GM12873 (cell line): ENCODE data around the gene WFDC12.

Source experiments
- TF ChIP-seq, protein P1 (sequence below): IDR thresholded peaks from 2 replicates; pipeline ENCODE4 v1.5.1; 2012; ENCODE audit warnings: low read depth, mild to moderate bottlenecking, moderate library complexity, low read length, control low read depth; ENCODE audit not compliant: insufficient read depth; ENCODE audit errors: missing control alignments

Gene WFDC12

DNA sequence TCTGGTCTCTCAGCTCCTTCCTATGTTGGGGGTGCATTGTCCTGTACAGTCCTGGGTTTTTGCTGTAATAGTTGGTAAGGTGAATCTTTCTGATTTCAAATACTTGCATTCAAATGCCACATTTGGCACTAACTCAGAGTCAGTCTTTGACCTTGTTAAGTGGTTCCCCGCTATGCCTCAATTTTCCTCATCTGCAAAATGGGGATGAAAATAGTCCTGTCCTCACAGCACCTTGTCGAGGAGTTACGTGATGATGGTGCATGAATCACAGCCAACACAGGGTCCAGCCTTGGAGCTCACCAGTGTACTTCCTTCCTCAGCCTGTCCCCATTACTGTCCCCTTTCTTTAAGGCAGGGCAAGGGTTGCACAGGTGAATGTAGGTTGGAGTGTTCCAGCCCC is 10.4 kb downstream of the WFDC12 start:
- TF ChIP-seq, protein P1, sequence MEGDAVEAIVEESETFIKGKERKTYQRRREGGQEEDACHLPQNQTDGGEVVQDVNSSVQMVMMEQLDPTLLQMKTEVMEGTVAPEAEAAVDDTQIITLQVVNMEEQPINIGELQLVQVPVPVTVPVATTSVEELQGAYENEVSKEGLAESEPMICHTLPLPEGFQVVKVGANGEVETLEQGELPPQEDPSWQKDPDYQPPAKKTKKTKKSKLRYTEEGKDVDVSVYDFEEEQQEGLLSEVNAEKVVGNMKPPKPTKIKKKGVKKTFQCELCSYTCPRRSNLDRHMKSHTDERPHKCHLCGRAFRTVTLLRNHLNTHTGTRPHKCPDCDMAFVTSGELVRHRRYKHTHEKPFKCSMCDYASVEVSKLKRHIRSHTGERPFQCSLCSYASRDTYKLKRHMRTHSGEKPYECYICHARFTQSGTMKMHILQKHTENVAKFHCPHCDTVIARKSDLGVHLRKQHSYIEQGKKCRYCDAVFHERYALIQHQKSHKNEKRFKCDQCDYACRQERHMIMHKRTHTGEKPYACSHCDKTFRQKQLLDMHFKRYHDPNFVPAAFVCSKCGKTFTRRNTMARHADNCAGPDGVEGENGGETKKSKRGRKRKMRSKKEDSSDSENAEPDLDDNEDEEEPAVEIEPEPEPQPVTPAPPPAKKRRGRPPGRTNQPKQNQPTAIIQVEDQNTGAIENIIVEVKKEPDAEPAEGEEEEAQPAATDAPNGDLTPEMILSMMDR, result no peak

DNA sequence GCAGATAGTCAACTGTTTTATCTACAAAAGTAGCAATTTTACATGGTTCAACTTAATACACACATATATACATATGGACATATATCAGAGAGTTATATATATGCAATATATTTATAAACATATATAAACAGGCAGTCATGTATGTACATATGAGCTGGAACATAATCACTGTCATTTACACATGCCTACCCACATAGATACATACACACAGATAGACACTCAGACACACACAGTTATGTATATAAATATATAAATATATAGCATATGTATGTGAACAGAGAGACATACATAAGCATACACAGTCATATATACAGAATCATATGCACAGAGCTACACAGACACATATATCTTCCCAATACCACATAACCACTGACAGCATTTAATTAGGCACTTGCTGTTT is 11.5 kb downstream of the WFDC12 start:
- TF ChIP-seq, protein P1, result no peak

DNA sequence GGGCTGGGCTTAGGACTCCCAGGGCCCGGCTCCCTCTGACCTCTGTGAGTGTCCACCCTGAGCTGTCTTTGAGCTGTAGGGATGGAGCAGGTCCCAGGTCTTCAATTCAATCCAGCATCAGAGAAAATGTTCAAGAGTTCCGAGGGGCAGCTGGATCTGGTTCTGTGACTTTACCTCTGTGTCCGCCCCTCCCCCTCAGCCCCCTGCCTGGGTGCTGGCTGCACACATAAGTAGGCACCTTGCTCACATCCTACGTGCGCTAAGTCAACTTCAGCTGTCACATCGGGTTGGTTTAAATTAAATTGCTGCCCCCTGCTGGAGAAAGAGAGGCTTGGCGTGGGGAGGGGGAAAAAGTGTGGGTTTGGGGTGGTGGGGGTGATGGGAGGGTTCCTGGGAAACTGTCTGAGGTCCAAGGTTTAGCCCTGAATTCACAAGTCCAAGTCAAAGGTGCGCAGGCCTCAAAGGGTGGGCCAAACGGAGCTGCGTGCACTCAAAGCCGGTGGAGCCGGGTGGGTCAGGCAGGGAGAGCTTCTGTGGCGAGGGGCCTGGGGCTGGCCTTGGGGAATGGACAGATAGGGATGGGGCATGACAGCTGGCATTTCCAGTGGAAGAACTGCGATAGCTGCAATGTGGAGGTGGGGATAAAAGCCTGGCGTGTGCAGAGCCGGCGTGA is 12.3 kb downstream of the WFDC12 start:
- TF ChIP-seq, protein P1, result peak; percentile 56

DNA sequence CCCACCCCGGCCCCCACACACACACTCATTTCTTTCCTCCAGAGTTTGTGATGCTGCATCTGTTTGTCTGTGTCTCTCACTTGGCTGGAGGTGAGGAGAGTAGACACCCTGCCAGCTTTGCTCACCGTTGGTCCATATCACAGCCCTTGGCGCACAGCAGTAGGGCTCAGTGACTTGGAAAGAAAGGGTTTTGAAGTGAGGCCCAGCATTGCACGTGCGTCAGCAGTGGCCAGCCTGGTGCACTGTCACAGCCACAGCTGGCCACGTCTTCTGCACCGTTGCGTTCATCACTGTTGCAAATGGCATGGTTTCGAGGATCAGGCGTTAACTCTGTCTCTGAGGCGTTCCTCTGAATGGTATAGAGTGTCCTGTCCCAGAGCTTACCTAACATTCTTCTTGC is 13.0 kb downstream of the WFDC12 start:
- TF ChIP-seq, protein P1, result no peak

DNA sequence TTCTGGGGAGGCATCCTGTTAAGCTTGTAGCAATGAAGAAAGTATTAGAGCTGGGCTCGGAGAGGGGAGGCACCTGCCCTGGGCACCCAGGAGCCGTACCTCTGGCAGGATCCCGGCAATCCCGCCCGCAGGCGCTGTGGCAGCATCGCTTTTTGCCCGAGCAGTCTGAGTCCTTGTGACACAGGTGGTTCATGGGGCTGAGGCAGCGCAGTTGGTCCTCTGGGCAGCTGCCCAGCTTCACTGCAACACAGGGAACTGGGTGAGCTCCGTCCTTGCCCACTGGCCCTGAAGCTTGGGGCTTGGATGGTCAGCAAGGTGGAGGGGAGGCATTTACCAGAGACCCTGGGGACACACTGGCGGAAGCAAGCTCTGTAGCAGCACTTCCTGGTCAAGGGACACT is 14.0 kb downstream of the WFDC12 start:
- TF ChIP-seq, protein P1, result no peak

DNA sequence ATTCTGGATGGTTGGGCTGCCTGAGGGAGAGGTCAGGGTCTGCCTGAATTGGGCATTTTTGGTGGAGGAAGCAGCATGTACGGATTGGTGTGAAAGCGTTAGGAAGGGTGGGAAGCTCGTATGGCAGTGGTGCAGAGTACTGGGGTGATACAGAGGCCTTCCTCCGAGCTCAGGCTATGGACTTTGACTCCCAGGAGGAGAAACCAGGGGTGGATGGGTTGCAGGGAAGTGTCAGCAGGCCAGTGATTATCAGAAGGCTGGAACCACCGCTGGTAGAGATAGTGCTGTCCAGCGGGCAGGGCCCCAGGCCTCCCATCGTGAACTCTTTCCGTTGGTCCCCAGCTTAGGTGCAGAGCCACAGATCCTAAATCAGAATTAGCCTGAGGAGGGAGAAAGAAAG is 14.6 kb downstream of the WFDC12 start:
- TF ChIP-seq, protein P1, result no peak

DNA sequence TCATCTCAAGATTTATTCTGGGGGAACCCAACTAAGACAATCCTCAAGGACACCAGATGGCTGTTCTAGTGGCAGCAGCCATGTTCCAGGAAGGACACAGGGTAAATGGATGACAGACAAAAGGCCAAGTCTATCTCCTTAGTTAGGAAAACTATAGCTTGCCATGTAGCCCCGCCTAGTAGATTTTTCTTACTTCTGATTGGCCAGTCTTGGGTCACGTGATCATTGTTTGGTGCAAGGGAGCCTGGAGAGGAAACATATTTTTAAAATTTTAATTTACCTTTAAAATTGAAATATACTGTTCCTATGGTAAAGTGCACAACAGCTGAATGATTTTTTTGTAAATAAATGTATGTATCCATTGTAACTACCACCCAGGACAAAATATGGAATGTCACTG is 18.9 kb downstream of the WFDC12 start:
- TF ChIP-seq, protein P1, result no peak
